Stimulated activated CD4-positive, alpha-beta T cell treated with anti-CD3 and anti-CD28 coated beads, Interleukin-12 subunit alpha, Interleukin-12 subunit beta, amount 100 ng/mL, for 48 hours (primary cell): ENCODE results near the gene ENOX1.

Experiments
- DNase-seq, 3 donors: peaks; one replicate each; pipeline ENCODE4 v3.0.0-alpha.2; 2020; ENCODE audit warnings: low read depth in 2 of 3, low spot score in 1 of 3

Gene ENOX1

GRCh38 chr13:43269037-43269481, 517.7 kb downstream of the ENOX1 start:
- no peak for DNase-seq

- no peak for DNase-seq
These were observed 518.1 kb downstream of the ENOX1 start for GRCh38 chr13:43268632-43269031.

GRCh38 chr13:43267916-43268315, 518.9 kb downstream of the ENOX1 start:
- no peak for DNase-seq

GRCh38 chr13:43266936-43267615, 519.7 kb downstream of the ENOX1 start:
- no peak for DNase-seq

GRCh38 chr13:43265028-43265427, 521.7 kb downstream of the ENOX1 start:
- DNase-seq: no peak

- no peak for DNase-seq
These were observed 522.3 kb downstream of the ENOX1 start for GRCh38 chr13:43264458-43264857.

- DNase-seq: no peak
These were observed 523.7 kb downstream of the ENOX1 start for GRCh38 chr13:43263047-43263446.

- no peak for DNase-seq
These were observed 525.8 kb downstream of the ENOX1 start for GRCh38 chr13:43260999-43261398.

GRCh38 chr13:43258771-43259170, 528.0 kb downstream of the ENOX1 start:
- no peak for DNase-seq

GRCh38 chr13:43257765-43258164, 529.0 kb downstream of the ENOX1 start:
- DNase-seq: no peak

GRCh38 chr13:43251961-43252360, 534.8 kb downstream of the ENOX1 start:
- DNase-seq: no peak

GRCh38 chr13:43246382-43246781, 540.4 kb downstream of the ENOX1 start:
- no peak for DNase-seq

- no peak for DNase-seq
These were observed 541.3 kb downstream of the ENOX1 start for GRCh38 chr13:43245374-43245964.

- DNase-seq: no peak
These were observed 542.3 kb downstream of the ENOX1 start for GRCh38 chr13:43244481-43244880.

GRCh38 chr13:43243711-43244110, 543.1 kb downstream of the ENOX1 start:
- no peak for DNase-seq

GRCh38 chr13:43242040-43242439, 544.7 kb downstream of the ENOX1 start:
- DNase-seq: no peak

GRCh38 chr13:43240278-43240677, 546.5 kb downstream of the ENOX1 start:
- DNase-seq: no peak

GRCh38 chr13:43239275-43239840, 547.4 kb downstream of the ENOX1 start:
- DNase-seq: no peak

GRCh38 chr13:43238341-43239083, 548.3 kb downstream of the ENOX1 start:
- DNase-seq: no peak

GRCh38 chr13:43237616-43238015, 549.2 kb downstream of the ENOX1 start:
- DNase-seq: no peak

GRCh38 chr13:43235028-43235427, 551.7 kb downstream of the ENOX1 start:
- no peak for DNase-seq

GRCh38 chr13:43232873-43233265, 553.9 kb downstream of the ENOX1 start:
- no peak for DNase-seq
